GM19452 (cell line): ENCODE data around the gene ACOT11.

Source experiments
- ATAC-seq: cut with Tn5 transposase; IDR thresholded peaks from one replicate; pipeline ENCODE4 v1.9.1; 2021; ENCODE audit not compliant: unreplicated experiment

The ACOT11 gene

GRCh38 chr1:54559771-54560231 is 11.8 kb downstream of the ACOT11 start:
- ATAC-seq: no peak

- ATAC-seq: no peak
Measured at GRCh38 chr1:54564312-54565112, 16.5 kb downstream of the ACOT11 start.

DNA sequence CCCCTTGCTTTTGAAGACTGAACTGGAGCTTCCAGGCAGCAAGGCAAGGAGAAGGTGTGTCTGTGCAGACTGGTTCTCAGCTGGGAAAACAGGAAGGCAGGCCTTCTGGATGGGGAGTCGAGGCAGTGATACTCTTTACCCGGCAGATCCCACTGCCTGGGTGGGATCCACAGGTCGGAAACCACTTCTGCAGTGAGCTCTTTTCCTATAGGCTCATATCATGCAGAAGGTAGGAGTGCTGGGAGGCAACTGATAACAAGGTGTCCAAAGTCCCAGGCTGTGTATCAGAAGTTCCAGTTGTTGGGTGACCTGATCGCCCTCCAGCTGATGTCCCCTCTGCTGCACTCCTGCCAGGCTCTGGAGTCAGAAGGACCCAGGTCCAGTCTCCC is 17.1 kb downstream of the ACOT11 start:
- no peak for ATAC-seq

DNA sequence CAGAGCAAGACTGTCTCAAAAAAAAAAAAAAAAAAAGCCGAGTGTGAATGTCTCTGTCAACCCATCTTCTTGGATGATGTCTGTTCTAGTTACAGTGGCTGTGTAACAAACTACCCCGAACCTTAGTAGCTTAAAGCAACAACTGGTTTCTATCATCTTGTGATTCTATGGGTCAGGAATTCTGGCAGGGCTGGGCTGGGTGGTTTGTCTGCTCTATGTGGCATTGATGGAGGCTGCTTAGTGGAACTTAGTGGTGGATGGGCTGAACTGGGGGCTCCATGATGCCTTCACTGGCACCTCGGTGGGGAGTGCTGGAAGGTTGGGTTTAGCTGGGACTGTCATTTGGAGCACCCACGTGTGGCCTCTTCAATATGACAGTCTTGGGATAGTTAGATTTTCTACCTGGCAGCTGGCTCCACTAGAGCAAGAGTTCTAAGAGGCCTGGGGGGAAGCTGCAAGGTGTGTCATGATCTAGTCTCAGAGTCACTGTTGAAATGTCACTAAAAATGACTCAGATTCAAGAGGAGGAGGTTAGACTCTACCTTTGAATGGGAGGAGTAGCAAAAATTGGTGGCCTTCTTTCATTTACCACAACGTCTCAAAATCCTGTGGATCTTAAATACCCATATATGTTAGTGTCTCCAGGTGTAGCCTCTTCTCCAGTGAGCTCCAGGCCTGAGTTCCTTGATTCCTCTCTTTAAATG is 18.6 kb downstream of the ACOT11 start:
- no peak for ATAC-seq

DNA sequence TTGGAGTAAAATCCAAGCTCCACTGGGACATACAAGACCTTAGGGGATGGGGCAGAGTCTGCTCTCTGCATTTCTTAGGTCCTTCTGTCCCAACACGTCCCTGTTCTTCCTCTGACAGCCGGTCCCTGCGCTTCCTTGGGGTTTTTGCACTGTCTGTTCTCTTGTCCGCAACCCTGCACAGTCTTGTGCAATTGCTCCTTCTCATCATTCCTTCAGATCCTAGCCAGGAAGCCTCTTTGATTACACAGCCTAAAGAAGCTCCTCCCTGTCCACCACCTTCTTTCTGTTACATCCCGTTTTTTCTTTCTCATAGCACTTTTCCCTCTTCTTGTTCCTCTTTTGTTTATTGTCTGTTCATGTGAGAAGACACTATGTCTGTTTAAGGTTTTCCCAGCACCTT is 19.9 kb downstream of the ACOT11 start:
- ATAC-seq: no peak

GRCh38 chr1:54569339-54569738 is 21.3 kb downstream of the ACOT11 start:
- no peak for ATAC-seq

GRCh38 chr1:54570161-54570560 is 22.1 kb downstream of the ACOT11 start:
- ATAC-seq: no peak

- ATAC-seq: no peak
Measured at GRCh38 chr1:54571326-54571725, 23.3 kb downstream of the ACOT11 start.

DNA sequence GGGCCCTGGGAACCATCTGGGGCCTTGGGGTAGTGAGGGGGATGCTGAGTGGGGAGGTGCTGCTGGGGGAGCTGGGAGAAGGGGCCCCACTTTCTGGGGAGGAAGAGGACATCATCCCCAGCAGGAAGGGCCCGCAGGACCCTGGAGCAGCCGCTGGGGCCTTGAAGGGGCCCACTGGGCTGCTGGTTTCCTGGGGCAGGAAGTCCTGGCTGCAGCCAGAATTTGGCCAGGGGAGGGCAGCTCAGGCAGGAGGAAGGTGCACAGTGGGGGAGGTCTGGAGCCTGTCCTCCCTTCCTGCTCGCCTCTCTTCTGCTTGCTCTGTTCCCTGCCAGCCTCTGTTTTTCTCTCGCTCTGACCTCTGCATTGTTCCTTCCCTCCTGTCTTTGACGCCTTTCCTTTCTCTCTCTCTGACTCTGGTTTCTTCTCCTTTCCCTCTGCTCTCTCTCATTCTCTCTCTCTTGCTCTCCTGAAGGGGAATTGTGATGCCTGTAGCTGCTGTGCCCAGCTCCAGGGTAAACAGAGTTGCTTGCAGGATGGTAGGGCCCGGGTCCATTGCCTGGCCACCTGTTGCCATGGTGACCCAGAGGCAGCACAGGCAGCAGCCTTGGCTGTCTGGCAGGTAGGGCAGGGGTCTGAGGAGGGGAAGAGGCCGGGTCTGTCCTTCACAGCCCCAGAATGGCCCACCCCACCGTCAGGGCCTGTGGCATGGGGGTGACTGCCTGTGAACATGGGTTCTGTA is 23.9 kb downstream of the ACOT11 start:
- no peak for ATAC-seq

DNA sequence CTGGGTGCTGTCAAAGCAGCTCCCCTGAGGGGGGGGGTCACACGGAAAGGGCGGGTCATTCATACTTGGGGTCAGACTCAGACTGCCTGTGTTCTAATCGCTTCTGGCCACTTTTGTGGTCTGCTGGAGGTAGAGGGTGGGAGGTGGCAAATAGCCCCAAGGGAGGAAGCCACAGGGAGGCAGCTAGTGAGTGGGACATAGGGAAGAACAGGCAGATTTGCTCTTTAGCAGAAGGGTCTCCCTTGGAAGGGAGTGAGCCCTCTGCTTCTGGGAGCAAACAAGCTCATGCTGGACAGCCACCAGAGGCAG is 24.5 kb downstream of the ACOT11 start:
- no peak for ATAC-seq

- ATAC-seq: no peak
Measured at GRCh38 chr1:54574158-54574778, 26.2 kb downstream of the ACOT11 start.

GRCh38 chr1:54575161-54575560 is 27.1 kb downstream of the ACOT11 start:
- ATAC-seq: no peak

DNA sequence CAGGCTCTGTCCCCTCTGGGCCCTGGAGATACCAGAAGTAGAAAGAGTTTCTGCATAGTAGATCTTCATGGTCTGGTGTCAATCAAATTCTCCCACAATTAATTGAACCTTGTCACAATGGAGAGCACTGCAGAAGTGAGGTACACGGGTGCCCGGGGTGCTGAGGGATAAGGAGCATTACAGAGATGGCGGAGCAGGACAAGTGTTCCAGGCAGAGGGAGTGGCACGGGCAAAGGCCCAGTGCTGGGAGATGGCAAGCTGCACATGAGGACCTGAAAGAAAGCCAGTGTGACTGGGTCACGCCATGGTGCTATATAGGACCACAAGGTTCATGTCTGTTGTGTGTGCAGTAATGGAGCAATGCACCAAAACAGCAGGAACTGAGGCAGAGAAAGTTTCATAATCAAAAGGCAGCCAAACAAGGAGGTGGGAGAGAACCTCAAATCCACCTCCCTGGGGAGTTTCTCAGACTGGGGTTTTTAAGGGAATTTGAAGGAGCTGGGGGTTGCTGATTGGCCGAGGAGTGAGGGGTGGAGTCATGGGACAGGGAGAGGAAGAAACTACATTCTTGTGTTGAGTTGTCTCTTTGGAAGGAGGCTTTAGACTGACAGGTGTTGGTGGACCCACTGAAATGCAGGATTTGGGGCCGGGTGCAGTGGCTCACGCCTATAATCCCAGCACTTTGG is 27.7 kb downstream of the ACOT11 start:
- ATAC-seq: no peak

- ATAC-seq: no peak
Measured at GRCh38 chr1:54577612-54578011, 29.6 kb downstream of the ACOT11 start.

DNA sequence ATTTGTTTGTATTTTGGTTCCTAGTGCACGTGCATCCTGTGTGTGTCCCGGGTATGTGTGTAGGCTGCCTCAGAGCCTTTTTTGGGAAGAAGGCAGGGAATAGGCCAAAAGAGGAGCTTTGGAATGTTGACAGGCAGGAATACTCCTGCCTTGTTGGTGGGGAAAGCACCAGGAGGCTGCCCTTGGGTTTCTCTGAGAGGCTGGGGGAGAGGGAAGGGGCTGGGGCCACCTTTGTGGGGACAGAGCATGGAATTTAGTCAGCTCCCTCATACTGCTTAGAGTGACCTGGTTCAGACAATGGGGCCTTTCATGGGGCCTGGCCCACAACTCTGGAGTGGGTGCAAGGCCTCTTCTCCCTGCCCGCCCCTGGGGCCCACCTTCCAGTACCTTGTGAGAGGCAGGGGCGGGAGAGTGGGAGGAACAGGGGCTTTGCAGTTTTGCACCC is 31.3 kb downstream of the ACOT11 start:
- ATAC-seq: no peak

- no peak for ATAC-seq
Measured at GRCh38 chr1:54580856-54581550, 33.0 kb downstream of the ACOT11 start.

DNA sequence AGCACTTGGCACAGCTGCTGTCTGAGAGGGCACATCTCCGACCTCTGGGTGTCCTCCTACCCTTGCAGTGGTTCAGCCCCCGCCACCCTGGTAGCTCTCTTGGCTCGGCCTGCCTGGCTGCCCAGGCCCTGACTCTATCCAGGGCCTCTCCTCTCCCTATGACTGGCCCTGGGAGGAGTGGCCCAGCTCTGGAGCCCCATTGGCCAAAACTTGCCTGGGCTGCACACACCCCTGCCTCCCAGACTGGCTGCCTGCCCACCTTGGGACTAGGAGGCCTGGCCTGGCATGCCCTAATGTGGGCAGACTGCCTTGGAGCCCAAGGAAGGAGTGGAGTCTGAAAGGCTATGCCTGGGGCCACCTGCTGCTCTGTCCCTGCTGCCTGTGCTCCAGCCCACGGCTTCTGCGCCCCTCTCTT is 33.6 kb downstream of the ACOT11 start:
- no peak for ATAC-seq

DNA sequence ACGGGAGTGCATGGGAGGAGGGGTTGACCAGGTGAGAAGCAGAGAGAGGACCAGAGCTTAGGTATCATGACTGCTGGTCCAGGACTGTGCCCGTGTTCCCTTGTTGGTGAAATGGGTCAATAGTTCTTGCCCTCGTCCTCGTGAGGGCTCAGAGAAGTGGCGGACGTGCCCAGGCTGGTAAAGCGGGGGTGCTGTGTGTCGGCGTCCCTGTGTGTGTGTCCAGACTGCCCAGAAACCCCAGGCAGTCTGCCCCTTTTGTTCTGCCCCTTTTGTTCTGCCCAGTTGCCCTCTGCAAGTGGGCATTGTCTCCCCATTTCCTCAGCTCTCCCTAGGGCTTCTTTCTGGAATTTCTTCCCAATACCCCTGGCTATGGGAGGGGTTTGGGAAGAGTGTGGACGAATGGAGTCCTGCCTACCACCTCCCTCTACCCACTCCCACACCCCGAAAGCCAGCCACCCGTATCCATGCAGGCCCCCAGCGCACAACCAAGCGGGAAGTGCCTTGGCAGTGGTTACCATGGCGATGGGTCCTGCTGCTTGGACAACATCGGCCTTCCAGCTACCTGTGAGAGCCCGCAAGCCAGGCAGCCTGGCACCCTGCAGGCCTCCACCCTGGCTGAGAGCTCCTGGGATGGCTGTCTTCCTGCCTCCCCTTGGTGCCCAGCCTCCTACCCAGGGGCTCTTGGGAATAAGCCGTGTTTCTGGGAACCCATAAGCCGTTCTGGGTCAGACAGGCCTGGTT is 34.7 kb downstream of the ACOT11 start:
- no peak for ATAC-seq

GRCh38 chr1:54583307-54583686 is 35.3 kb downstream of the ACOT11 start:
- no peak for ATAC-seq

DNA sequence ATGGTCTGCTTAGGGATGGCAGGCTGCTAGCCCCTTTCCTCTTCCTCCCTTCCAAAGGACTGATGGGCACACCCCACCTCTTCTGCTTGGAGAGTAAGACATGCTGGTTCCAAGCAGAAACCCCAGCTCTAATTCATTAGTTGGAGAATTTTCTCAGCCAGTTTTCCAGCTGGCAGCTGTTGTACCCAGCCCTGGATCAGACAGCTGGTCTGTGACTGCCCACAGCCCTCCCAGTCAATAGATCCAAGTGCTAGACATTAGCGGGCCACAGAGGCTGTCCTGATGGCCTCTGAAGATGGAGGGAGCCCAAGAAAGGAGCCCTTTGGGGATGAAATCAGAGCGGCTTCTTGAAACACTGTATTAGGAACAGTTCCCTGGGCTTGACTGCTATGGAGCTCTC is 35.8 kb downstream of the ACOT11 start:
- ATAC-seq: no peak
